ENCODE results near the gene PIEZO2.

PIEZO2 gene

DNA sequence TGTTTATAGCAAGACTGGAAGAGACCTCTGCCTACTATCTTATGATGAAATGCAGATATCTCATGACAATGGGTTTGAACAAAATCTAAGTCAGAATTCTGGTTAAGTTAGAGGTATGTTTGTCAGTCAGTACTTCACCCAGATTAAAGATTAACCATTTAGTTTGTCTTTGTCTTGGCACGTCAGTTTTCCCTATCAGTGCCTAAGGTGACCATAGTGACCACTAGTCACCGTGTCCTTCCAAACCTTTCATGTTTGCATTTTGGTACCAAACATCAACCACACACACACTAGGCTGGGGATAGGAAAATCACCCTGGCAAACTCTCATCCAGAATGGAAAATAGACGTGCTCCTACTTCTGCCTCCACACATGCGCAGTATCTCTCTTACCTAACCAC lies 248.9 kb downstream of the PIEZO2 start:
- no peaks in the 10 kb centered on the region for H3K27me3 ChIP-seq (replicated peaks; ENCODE audit: control insufficient read depth, insufficient read depth, low read length)
- no peak overlapping the region for H3K4me3 ChIP-seq (replicated peaks; ENCODE audit: low read depth, low read length)
- TF ChIP-seq, protein P1, sequence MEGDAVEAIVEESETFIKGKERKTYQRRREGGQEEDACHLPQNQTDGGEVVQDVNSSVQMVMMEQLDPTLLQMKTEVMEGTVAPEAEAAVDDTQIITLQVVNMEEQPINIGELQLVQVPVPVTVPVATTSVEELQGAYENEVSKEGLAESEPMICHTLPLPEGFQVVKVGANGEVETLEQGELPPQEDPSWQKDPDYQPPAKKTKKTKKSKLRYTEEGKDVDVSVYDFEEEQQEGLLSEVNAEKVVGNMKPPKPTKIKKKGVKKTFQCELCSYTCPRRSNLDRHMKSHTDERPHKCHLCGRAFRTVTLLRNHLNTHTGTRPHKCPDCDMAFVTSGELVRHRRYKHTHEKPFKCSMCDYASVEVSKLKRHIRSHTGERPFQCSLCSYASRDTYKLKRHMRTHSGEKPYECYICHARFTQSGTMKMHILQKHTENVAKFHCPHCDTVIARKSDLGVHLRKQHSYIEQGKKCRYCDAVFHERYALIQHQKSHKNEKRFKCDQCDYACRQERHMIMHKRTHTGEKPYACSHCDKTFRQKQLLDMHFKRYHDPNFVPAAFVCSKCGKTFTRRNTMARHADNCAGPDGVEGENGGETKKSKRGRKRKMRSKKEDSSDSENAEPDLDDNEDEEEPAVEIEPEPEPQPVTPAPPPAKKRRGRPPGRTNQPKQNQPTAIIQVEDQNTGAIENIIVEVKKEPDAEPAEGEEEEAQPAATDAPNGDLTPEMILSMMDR (IDR thresholded peaks at IDR 0.05; ENCODE audit: insufficient read depth, low read length, poor library complexity, severe bottlenecking) = no peak
- DNase-seq (ENCODE audit: extremely low read depth, insufficient read length) = no peak
- H3K36me3 ChIP-seq (ENCODE audit: control insufficient read depth, insufficient read depth, low read length) = peaks cover 1% of the 10 kb centered on the region; the same call in 1 of the 2 replicates

DNA sequence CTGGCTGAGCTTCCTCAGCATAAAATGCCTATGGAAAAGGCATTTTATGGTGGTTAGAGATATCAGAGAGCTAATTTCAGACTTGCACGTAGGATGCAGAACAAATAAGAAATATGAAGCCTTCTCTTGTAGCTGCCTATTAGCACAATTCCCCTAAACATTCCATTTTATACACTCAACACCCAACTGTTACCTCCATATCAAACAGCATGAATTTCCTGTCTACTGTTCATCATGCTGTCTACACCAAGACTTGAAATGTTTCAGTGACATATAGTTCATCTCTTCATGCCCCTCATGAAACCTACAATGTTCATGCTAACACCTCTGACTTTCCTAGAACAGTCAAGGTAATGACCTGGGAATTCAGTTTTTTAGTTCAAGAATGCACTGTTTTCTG lies 249.9 kb downstream of the PIEZO2 start:
- TF ChIP-seq, protein P1 (IDR thresholded peaks at IDR 0.05; ENCODE audit: insufficient read depth, low read length, poor library complexity, severe bottlenecking) = no peak
- no peak overlapping the region for H3K4me3 ChIP-seq (replicated peaks; ENCODE audit: low read depth, low read length)
- DNase-seq (ENCODE audit: extremely low read depth, insufficient read length) = no peak

DNA sequence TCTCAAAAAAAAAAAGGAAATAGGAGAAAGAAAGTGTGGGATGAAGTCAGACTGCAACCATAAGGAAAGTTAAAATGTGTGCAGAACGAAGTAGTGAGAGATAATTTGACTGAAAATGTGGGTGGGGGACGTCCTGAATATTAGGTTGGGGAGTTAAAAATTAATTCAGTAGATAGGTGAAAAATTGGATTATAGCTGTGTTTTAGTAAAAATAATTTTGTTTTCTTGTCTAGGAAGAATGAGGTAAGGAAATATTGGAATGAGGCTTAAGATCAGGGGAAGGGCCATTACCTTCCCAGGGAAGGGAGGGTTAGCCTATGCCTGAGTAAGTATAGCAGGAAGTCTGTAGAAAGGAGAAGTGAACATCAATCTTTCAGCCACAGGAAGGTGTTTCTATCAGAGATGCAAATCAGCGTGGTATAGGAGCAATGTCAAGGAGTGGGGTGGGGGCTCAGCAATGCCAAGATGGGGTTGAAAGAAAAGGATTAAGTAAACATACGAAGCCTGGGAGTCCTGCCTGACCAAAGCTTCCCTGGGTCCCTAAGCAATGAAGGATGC lies 250.9 kb downstream of the PIEZO2 start:
- Histone ChIP-seq H3K36me3 (ENCODE audit: control insufficient read depth, insufficient read depth, low read length) (peaks cover 2% of the 10 kb centered on the region; the same call in 1 of the 2 replicates), H3K4me3 (replicated peaks; ENCODE audit: low read depth, low read length) (no peak overlapping the region), H3K27me3 (replicated peaks; ENCODE audit: control insufficient read depth, insufficient read depth, low read length) (no peaks in the 10 kb centered on the region)
- TF ChIP-seq, protein P1 (IDR thresholded peaks at IDR 0.05; ENCODE audit: insufficient read depth, low read length, poor library complexity, severe bottlenecking) = no peak
- no peak for DNase-seq (ENCODE audit: extremely low read depth, insufficient read length)

More for the DNA sequence above, 249.9 kb downstream of the PIEZO2 start:
- Histone ChIP-seq H3K27me3 (replicated peaks; ENCODE audit: control insufficient read depth, insufficient read depth, low read length) (no peaks in the 10 kb centered on the region), H3K36me3 (ENCODE audit: control insufficient read depth, insufficient read depth, low read length) (peaks cover 2% of the 10 kb centered on the region; the same call in 1 of the 2 replicates)

DNA sequence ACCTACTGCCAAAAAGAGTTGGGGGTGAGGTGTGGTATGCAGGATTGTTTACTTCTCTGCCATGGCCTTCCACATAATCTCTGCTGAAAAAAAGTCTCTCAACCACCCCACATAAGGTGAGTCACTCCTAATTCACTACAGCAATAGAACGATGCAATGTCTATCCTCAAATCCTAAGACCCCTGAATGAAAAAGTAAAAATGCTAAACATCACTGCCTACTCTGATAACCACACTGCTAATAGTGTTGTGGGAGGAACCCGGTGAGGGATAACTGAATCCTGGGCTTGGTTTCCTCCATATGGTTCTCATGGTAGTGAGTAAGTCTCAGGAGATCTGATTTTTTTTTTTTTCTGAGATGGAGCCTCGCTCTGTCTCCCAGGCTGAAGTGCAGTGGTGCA lies 252.5 kb downstream of the PIEZO2 start:
- no peak overlapping the region for H3K4me3 ChIP-seq (replicated peaks; ENCODE audit: low read depth, low read length)
- TF ChIP-seq, protein P1 (IDR thresholded peaks at IDR 0.05; ENCODE audit: insufficient read depth, low read length, poor library complexity, severe bottlenecking) = no peak
- H3K36me3 ChIP-seq (ENCODE audit: control insufficient read depth, insufficient read depth, low read length) = peaks cover 2% of the 10 kb centered on the region; the same call in 1 of the 2 replicates
- H3K27me3 ChIP-seq (replicated peaks; ENCODE audit: control insufficient read depth, insufficient read depth, low read length) = no peaks in the 10 kb centered on the region
- DNase-seq (ENCODE audit: extremely low read depth, insufficient read length) = no peak

DNA sequence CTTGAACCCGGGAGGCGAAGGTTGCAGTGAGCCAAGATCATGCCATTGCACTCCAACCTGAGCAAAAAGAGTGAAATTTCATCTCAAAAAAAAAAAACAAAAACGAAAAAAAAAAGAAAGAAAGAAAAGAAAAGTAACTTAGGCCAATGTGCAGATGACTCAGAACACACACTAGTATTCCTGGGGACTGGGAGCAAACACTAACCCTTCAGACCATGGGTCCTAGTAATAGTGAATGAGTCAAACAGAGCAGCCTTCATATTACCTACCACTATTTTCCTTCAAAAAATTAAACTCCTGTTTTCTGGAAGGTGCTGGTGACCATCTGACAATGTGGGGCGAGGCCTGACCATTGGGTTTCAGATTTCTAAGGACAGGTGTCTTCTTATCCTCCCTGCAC lies 253.4 kb downstream of the PIEZO2 start:
- Histone ChIP-seq H3K4me3 (replicated peaks; ENCODE audit: low read depth, low read length) (no peak overlapping the region), H3K36me3 (ENCODE audit: control insufficient read depth, insufficient read depth, low read length) (peaks cover 2% of the 10 kb centered on the region; the same call in 1 of the 2 replicates), H3K27me3 (replicated peaks; ENCODE audit: control insufficient read depth, insufficient read depth, low read length) (no peaks in the 10 kb centered on the region)
- DNase-seq (ENCODE audit: extremely low read depth, insufficient read length) = no peak
- TF ChIP-seq, protein P1 (IDR thresholded peaks at IDR 0.05; ENCODE audit: insufficient read depth, low read length, poor library complexity, severe bottlenecking) = no peak

DNA sequence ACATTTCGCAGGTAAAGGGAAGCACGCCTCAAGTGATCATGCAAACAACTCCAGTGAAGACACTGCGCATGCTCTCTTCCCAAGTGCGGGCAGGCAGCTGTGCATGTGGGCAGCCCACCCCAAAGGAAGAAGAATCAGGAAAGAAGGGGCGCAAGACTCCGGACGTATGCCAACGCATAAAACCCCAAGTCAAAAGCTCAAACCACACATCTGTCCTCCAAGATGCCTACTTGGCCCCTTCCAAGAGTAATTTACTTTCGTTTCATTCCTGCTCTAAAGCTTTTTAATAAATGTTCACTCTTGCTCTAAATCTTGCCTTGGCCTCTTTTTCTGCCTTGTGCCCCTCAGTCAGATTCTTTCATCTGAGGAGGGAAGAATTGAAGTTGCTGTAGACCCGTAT lies 254.9 kb downstream of the PIEZO2 start:
- no peak overlapping the region for H3K4me3 ChIP-seq (replicated peaks; ENCODE audit: low read depth, low read length)
- peaks cover 2% of the 10 kb centered on the region; the same call in 1 of the 2 replicates for H3K36me3 ChIP-seq (ENCODE audit: control insufficient read depth, insufficient read depth, low read length)
- no peak for DNase-seq (ENCODE audit: extremely low read depth, insufficient read length)
- TF ChIP-seq, protein P1 (IDR thresholded peaks at IDR 0.05; ENCODE audit: insufficient read depth, low read length, poor library complexity, severe bottlenecking) = no peak
- no peaks in the 10 kb centered on the region for H3K27me3 ChIP-seq (replicated peaks; ENCODE audit: control insufficient read depth, insufficient read depth, low read length)

All from GM06990 (cell line).